Measurements from ENCODE around the gene CAV1.
A peak's percentile ranks its signal among the peaks of the same experiment; 100 is the strongest.
"Not testable (repeated sequence)": the region's sequence is repeated elsewhere in the genome, so short reads cannot be mapped to it uniquely, and the experiment has no call there.

The CAV1 gene, protein sequence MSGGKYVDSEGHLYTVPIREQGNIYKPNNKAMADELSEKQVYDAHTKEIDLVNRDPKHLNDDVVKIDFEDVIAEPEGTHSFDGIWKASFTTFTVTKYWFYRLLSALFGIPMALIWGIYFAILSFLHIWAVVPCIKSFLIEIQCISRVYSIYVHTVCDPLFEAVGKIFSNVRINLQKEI

DNA sequence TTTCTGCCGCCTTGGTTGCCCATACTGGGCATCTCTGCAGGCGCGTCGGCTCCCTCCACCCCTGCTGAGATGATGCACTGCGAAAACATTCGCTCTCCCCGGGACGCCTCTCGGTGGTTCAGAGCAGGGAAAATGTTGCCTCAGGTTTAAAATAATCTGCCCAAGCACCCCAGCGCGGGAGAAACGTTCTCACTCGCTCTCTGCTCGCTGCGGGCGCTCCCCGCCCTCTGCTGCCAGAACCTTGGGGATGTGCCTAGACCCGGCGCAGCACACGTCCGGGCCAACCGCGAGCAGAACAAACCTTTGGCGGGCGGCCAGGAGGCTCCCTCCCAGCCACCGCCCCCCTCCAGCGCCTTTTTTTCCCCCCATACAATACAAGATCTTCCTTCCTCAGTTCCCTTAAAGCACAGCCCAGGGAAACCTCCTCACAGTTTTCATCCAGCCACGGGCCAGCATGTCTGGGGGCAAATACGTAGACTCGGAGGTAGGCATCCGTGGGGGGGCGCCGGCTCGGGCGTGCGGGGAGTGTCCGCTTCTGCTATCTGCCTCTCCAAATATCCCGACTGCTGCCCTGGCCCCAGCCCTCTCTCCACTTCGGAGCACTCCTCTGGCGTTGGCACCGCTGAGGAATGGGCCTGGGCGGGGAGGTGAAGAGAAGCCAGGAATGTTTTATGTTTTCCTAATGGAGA is at the start of gene CAV1:
Gene CAV1, plus strand, starts transcription at position 428 of the 689 bp plus-strand sequence. Its CDS starts 27 bp downstream, at position 455.
- Histone ChIP-seq H3K27me3 (ENCODE audit: control insufficient read depth, insufficient read depth, low read length) (no peaks in the 10 kb centered on the region), H3K9me3 (ENCODE audit: control insufficient read depth, insufficient read depth, low read length) (no peaks in the 10 kb centered on the region), H3K4me1 (ENCODE audit: control insufficient read depth, insufficient read depth, low read length) (no peaks in the 10 kb centered on the region; the same call in 1 of the 2 replicates), H3K27ac (ENCODE audit: low read length) (no peak within 1 kb of the TSS), H3K4me3 (ENCODE audit: low read length) (peak within 1 kb of the TSS; percentile 48; the same call in 1 of the 2 replicates), H3K36me3 (ENCODE audit: control insufficient read depth, insufficient read depth, low read length) (no peaks in the 10 kb centered on the region)
- no peak for DNase-seq (ENCODE audit: low read depth, low spot score)
- WGBS (ENCODE audit: insufficient coverage, insufficient read length): no CpG with 5 or more reads among the region's 42 CpGs

DNA sequence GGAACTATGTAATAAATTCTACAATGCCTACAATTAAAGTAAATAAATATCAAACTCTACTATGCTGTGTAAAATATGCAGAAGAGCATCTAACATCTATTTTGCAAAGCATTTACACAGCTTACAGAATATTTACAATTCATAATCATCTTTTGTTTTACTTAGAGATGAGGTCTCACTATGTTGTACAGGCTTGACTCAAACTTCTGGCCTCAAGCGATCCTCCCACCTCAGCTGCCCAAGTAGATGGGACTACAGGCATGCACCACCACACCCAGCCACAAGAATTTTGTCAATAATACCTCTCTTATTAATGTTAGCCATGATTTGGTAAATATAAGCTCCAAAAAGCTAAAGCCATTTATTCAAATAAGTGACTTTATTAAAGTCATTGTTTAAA is 47.2 kb upstream of the CAV1 start:
- Histone ChIP-seq H3K9me3 (ENCODE audit: control insufficient read depth, insufficient read depth, low read length) (no peaks in the 10 kb centered on the region), H3K4me3 (ENCODE audit: low read length) (no peak overlapping the region), H3K4me1 (ENCODE audit: control insufficient read depth, insufficient read depth, low read length) (no peaks in the 10 kb centered on the region), H3K36me3 (ENCODE audit: control insufficient read depth, insufficient read depth, low read length) (no peaks in the 10 kb centered on the region), H3K27ac (ENCODE audit: low read length) (no peak overlapping the region), H3K27me3 (ENCODE audit: control insufficient read depth, insufficient read depth, low read length) (no peaks in the 10 kb centered on the region)
- DNase-seq (ENCODE audit: low read depth, low spot score): no peak
- no CpG with 5 or more reads among the region's 1 CpG for WGBS (ENCODE audit: insufficient coverage, insufficient read length)

DNA sequence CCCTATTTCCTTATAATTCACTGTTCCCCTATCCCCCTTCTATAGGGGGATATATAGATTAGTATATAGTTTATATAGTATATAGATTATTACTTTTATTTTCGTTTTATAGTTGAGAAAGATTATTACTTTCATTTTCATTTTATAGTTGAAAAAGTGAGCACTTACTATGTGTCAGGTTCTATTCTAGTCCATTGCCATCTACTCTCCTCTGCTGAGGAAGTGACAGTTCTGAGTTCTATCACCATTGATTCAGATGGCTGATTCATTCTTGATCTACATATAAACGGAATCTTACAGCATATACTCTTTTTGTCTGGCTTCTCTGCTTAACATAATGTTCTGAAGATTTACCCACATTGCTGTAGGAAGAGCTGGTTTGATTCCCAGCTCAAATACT is 46.0 kb upstream of the CAV1 start:
- Histone ChIP-seq H3K9me3 (ENCODE audit: control insufficient read depth, insufficient read depth, low read length) (no peaks in the 10 kb centered on the region), H3K4me3 (ENCODE audit: low read length) (no peak overlapping the region), H3K36me3 (ENCODE audit: control insufficient read depth, insufficient read depth, low read length) (no peaks in the 10 kb centered on the region), H3K27me3 (ENCODE audit: control insufficient read depth, insufficient read depth, low read length) (no peaks in the 10 kb centered on the region), H3K27ac (ENCODE audit: low read length) (no peak overlapping the region), H3K4me1 (ENCODE audit: control insufficient read depth, insufficient read depth, low read length) (no peaks in the 10 kb centered on the region)
- no CpG with 5 or more reads among the region's 2 CpGs for WGBS (ENCODE audit: insufficient coverage, insufficient read length)
- no peak for DNase-seq (ENCODE audit: low read depth, low spot score)

DNA sequence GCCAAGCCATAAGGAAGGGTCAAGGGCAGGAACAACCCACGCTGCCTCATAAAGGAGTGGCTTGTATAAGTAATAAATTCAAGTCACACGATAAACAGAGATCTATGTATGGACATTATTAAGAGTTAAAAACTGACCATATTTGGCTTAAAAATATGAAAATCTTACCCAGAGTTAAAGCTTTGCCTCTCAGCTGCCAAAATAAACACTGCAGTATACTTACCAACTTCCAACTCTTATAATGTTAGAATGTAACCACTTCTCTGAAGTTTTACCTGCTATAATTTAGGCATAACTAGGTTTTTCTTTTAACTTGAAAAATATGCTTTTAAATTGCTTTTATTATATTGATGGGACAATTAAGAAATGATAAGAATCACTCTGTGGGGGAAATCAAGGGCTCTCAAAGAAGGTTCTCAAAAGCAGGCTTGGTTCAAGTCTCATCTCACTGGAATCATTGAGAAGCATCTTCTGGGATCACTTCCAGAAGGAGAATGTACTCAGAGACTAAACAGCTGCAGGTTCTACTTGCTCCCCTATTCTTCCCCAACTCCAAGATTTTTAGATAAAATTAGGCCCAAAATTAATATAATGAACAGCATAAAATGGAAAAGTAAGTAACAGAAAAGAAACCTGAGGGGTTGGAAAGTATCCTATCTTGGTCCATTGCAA is 41.4 kb upstream of the CAV1 start:
- WGBS (ENCODE audit: insufficient coverage, insufficient read length): no CpG with 5 or more reads among the region's 2 CpGs
- no peaks in the 10 kb centered on the region for H3K27me3 ChIP-seq (ENCODE audit: control insufficient read depth, insufficient read depth, low read length)
- H3K9me3 ChIP-seq (ENCODE audit: control insufficient read depth, insufficient read depth, low read length): no peaks in the 10 kb centered on the region
- no peak overlapping the region for H3K27ac ChIP-seq (ENCODE audit: low read length)
- no peaks in the 10 kb centered on the region for H3K36me3 ChIP-seq (ENCODE audit: control insufficient read depth, insufficient read depth, low read length)
- DNase-seq (ENCODE audit: low read depth, low spot score): no peak
- H3K4me3 ChIP-seq (ENCODE audit: low read length): no peak overlapping the region
- H3K4me1 ChIP-seq (ENCODE audit: control insufficient read depth, insufficient read depth, low read length): no peaks in the 10 kb centered on the region

DNA sequence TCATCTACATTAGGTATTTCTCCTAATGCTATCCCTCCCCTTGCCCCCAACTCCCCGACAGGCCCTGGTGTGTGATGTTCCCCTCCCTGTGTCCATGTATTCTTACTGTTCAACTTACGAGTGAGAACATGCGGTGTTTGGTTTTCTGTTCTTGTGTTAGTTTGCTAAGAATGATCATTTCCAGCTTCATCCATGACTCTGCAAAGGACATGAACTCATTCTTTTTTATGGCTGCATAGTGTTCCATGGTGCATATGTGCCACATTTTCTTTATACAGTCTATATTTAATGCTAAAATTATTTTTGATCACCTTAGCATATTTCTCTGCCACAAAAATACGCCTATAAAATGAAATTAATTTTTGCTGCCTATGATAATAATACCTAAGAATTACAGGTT is 40.4 kb upstream of the CAV1 start:
- not testable (repeated sequence) for DNase-seq (ENCODE audit: low read depth, low spot score); H3K9me3 ChIP-seq (ENCODE audit: control insufficient read depth, insufficient read depth, low read length); H3K4me1 ChIP-seq (ENCODE audit: control insufficient read depth, insufficient read depth, low read length); H3K36me3 ChIP-seq (ENCODE audit: control insufficient read depth, insufficient read depth, low read length); H3K27ac ChIP-seq (ENCODE audit: low read length); H3K27me3 ChIP-seq (ENCODE audit: control insufficient read depth, insufficient read depth, low read length); H3K4me3 ChIP-seq (ENCODE audit: low read length)
- whole genome bisulfite sequencing (ENCODE audit: insufficient coverage, insufficient read length): no CpG with 5 or more reads among the region's 4 CpGs

DNA sequence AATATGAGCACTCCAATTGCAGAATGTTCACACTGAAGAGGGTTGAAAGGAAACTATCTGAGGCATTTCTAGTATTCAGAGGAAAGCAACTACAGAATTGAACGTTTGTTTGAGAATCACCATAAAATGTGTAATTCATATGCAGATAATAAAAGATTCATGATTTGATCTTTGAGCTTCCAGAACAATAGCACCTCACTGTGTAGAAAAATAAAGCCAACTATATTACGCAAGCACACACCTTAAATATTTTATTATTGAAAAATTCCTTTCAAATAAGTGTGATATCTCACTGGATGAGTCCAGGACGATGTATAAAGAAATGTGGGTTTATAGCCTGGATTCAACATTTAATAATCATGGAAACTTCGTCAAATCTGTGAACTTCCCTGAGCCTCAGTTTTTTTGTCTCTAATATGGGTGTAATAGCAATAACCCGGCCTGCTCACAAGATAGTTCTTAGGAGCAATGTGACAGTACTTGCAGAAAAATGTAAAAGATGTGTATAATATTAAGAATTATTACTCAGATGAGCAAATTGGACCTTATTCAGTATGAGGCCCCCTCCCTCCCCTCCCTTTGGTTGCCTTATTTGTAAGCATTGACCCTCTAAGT is 36.8 kb upstream of the CAV1 start:
- Histone ChIP-seq H3K4me3 (ENCODE audit: low read length) (no peak overlapping the region), H3K36me3 (ENCODE audit: control insufficient read depth, insufficient read depth, low read length) (no peaks in the 10 kb centered on the region), H3K4me1 (ENCODE audit: control insufficient read depth, insufficient read depth, low read length) (no peaks in the 10 kb centered on the region), H3K27ac (ENCODE audit: low read length) (no peak overlapping the region), H3K9me3 (ENCODE audit: control insufficient read depth, insufficient read depth, low read length) (no peaks in the 10 kb centered on the region), H3K27me3 (ENCODE audit: control insufficient read depth, insufficient read depth, low read length) (no peaks in the 10 kb centered on the region)
- no peak for DNase-seq (ENCODE audit: low read depth, low spot score)
- WGBS (ENCODE audit: insufficient coverage, insufficient read length): no CpG with 5 or more reads among the region's 5 CpGs

DNA sequence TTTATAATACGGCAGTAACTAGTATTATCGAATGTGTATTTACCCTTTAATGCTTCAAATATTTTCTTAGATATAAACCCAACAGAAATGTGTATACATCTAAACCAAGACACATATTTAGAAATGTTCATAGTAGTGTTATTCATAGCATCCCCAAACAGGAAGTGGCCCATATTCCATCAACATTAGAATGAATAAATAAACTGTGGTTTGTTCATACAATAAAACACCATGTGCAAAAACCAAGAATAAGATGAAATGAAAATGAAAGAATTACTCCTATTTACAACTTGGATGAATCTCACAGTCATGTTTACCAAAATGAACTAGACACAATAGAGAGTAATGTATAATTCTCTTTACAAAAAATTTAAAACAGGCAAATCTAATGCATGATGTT is 34.5 kb upstream of the CAV1 start:
- no peak overlapping the region for H3K4me3 ChIP-seq (ENCODE audit: low read length)
- H3K9me3 ChIP-seq (ENCODE audit: control insufficient read depth, insufficient read depth, low read length): no peaks in the 10 kb centered on the region
- H3K27me3 ChIP-seq (ENCODE audit: control insufficient read depth, insufficient read depth, low read length): no peaks in the 10 kb centered on the region
- no peaks in the 10 kb centered on the region for H3K36me3 ChIP-seq (ENCODE audit: control insufficient read depth, insufficient read depth, low read length)
- no peak for DNase-seq (ENCODE audit: low read depth, low spot score)
- no peak overlapping the region for H3K27ac ChIP-seq (ENCODE audit: low read length)
- no CpG with 5 or more reads among the region's 2 CpGs for WGBS (ENCODE audit: insufficient coverage, insufficient read length)
- H3K4me1 ChIP-seq (ENCODE audit: control insufficient read depth, insufficient read depth, low read length): no peaks in the 10 kb centered on the region

DNA sequence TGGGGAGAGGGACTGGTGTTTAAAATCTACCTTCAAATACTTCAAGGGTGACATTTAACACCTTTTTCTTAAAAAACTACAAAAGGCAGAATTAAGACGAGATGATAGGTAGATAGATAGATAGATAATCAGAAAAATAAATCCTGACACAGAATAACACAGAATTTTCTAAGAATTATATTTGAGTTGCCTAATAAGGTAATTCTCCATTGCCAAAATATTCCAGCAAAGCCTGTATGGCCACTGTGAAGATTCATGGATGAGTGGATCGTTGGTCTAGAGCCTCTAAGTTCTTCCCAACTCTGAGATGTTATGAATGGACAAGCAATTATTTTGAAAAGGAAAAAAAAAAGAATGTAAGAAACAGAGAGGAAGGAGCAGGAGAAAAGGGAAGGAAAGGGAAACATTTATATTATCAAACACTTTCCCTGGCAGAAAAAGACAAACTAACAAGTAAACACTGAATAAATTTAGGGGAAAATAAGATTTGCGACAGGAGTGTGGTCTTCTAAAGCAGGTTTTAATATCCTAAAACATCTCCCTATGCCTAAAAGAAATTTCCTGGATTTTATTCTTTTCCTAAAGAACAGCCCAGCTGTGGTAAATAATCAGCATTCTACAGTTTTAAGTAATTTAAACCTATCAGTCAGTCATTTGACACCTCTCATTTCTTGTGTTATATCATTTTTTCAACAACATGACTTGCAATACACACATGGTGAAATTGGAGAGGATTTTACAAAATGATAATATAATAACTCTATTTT is 32.8 kb upstream of the CAV1 start:
- H3K4me1 ChIP-seq (ENCODE audit: control insufficient read depth, insufficient read depth, low read length): no peaks in the 10 kb centered on the region
- DNase-seq (ENCODE audit: low read depth, low spot score): no peak
- no peaks in the 10 kb centered on the region for H3K27me3 ChIP-seq (ENCODE audit: control insufficient read depth, insufficient read depth, low read length)
- H3K36me3 ChIP-seq (ENCODE audit: control insufficient read depth, insufficient read depth, low read length): no peaks in the 10 kb centered on the region
- H3K27ac ChIP-seq (ENCODE audit: low read length): no peak overlapping the region
- H3K9me3 ChIP-seq (ENCODE audit: control insufficient read depth, insufficient read depth, low read length): no peaks in the 10 kb centered on the region
- WGBS (ENCODE audit: insufficient coverage, insufficient read length): no CpG with 5 or more reads among the region's 3 CpGs
- H3K4me3 ChIP-seq (ENCODE audit: low read length): no peak overlapping the region

DNA sequence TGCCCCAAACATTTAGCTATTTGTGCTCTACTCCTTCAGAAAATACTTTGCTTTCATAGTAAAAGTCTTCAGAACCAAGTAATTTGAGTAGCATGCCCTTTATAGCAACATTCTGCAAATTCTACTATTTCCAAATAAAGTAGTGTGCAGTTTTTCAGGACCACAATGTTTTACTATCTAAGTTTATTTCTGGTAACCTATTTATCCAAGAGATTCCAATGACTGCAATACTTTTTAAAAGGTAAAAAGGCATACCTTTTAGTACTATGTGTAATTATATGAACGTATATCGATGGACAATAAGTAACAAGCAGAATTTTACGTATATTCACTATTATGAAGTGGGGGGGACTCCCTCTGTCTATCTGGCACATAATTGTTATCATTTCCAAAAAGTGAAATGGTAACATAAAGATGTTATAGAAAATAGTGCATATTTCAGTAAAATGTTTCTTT is 32.2 kb upstream of the CAV1 start:
- no peaks in the 10 kb centered on the region for H3K4me1 ChIP-seq (ENCODE audit: control insufficient read depth, insufficient read depth, low read length)
- no peak overlapping the region for H3K4me3 ChIP-seq (ENCODE audit: low read length)
- H3K27me3 ChIP-seq (ENCODE audit: control insufficient read depth, insufficient read depth, low read length): no peaks in the 10 kb centered on the region
- DNase-seq (ENCODE audit: low read depth, low spot score): no peak
- H3K36me3 ChIP-seq (ENCODE audit: control insufficient read depth, insufficient read depth, low read length): no peaks in the 10 kb centered on the region
- H3K27ac ChIP-seq (ENCODE audit: low read length): no peak overlapping the region
- no CpG with 5 or more reads among the region's 3 CpGs for WGBS (ENCODE audit: insufficient coverage, insufficient read length)
- no peaks in the 10 kb centered on the region for H3K9me3 ChIP-seq (ENCODE audit: control insufficient read depth, insufficient read depth, low read length)

DNA sequence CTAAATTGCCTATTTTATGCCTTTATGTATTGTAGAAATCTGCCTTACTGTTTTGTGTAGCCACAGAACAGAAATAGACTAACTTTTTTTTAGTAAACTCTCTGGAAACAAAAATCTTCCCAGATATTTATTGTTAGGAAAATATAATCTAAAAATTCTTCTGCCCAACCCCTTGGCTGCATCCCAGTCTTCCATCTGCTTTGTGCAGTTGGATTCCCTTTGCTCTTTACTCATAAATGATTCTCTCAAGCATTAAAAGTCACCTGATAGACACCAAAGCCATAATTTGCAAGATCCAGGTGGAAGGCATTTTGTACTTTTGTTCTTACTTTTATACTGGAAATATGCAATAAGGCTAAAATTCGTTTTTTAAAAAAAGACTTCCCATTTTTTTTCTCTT is 31.4 kb upstream of the CAV1 start:
- no peaks in the 10 kb centered on the region for H3K27me3 ChIP-seq (ENCODE audit: control insufficient read depth, insufficient read depth, low read length)
- H3K36me3 ChIP-seq (ENCODE audit: control insufficient read depth, insufficient read depth, low read length): no peaks in the 10 kb centered on the region
- DNase-seq (ENCODE audit: low read depth, low spot score): no peak
- H3K4me3 ChIP-seq (ENCODE audit: low read length): no peak overlapping the region
- no peak overlapping the region for H3K27ac ChIP-seq (ENCODE audit: low read length)
- no peaks in the 10 kb centered on the region for H3K4me1 ChIP-seq (ENCODE audit: control insufficient read depth, insufficient read depth, low read length)
- no peaks in the 10 kb centered on the region for H3K9me3 ChIP-seq (ENCODE audit: control insufficient read depth, insufficient read depth, low read length)
- WGBS (ENCODE audit: insufficient coverage, insufficient read length): no CpG with 5 or more reads among the region's 1 CpG

Measured in iPS DF 6.9 (cell line).